ENCODE measurements around the gene LRRC36. TPM values are rescaled to one million over a fixed set of nuclear protein-coding genes. Genes with fewer than 3 reads are reported as not detected.

LRRC36 gene
- total RNA-seq, 1 donor from 2014 or later = 42.1 TPM

- peak; percentile 63 for TF ChIP-seq CTCF (IDR thresholded peaks at IDR 0.05)
- H3K27me3 ChIP-seq (ENCODE audit: low read depth) = no peaks in the 10 kb centered on the region
- peak; percentile 98 for ATAC-seq
- peak; percentile 78 for DNase-seq
- peaks cover 26% of the 10 kb centered on the region for H3K4me1 ChIP-seq
- H3K27ac ChIP-seq = peak within 1 kb of the TSS; percentile 84
- H3K9me3 ChIP-seq = no peaks in the 10 kb centered on the region
- peak within 1 kb of the TSS; percentile 92 for H3K4me3 ChIP-seq
- H3K36me3 ChIP-seq = no peaks in the 10 kb centered on the region
- intact Hi-C loops (cut with DNase I) = no loop called here
Observed at GRCh38 chr16:67415872-67416793, 89.5 kb downstream of the LRRC36 start, which contains the start of gene ZDHHC1. Gene ZDHHC1, minus strand, starts transcription at chr16:67416477. Its CDS starts 8,702 bp downstream, at chr16:67407775.

DNA sequence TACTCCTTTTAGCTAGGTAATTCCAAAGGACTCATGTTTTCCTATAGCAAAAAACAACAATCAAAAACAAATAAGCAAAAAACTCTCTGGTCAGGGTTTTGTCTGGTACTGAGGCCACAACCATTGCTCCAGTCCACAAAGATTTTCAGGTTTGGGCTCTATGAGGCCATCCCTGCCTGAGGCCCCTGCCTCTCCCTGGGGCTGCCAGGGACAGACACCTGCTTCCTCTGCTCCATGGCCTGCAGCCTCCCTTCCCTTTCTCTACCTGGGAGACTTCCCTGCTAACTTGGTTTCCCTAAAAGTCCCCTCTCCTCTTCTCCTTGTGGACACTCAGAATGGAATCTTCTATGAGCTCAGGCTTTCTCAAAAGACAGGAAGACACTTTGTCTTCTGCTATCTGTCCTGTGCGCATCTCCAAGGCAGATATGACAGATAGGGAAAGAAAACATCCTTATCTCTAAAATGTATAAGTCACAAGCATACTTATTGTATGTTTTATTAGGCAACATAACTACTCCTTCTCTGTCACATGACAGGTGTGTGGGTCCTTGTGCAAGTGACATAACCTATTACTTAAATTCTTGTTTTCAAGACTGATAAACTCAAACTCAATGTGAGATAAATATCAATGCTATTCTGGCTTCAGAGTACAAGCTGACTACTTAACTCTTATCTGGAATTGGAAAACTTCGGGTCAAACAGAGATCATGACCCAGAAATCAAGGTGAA is 90.9 kb downstream of the LRRC36 start:
- H3K4me3 ChIP-seq = no peak overlapping the region
- H3K4me1 ChIP-seq = peaks cover 26% of the 10 kb centered on the region
- ATAC-seq (no peak), DNase-seq (no peak)
- H3K9me3 ChIP-seq = no peaks in the 10 kb centered on the region
- no peaks in the 10 kb centered on the region for H3K27me3 ChIP-seq (ENCODE audit: low read depth)
- no peak overlapping the region for H3K27ac ChIP-seq
- TF ChIP-seq CTCF (IDR thresholded peaks at IDR 0.05) = no peak
- no peaks in the 10 kb centered on the region for H3K36me3 ChIP-seq
- intact Hi-C loops (cut with DNase I) = no loop called here

DNA sequence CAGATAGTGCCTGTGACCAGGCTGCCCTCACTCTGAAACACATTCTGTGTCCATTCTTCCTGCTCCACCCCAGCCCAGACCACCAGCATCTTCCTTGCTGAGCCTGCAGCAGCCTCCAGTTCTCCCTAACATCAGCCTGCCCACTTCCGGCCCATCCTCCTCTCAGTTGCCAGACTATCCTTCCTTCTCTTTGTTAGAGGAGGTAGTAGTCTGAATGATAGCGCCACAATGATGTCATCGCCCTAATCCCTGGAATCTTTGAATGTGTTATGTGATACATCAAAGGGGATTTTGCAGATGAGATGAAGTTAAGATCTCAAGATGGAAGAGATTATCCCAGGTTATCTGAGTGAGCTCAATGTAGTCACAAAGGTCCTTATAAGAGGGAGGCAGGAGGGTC is 92.9 kb downstream of the LRRC36 start:
- Histone ChIP-seq H3K9me3 (no peaks in the 10 kb centered on the region), H3K27me3 (ENCODE audit: low read depth) (peaks cover 2% of the 10 kb centered on the region), H3K27ac (no peak overlapping the region), H3K4me1 (peaks cover 29% of the 10 kb centered on the region), H3K36me3 (no peaks in the 10 kb centered on the region), H3K4me3 (no peak overlapping the region)
- intact Hi-C loops (cut with DNase I) = no loop called here
- DNase-seq = no peak
- TF ChIP-seq CTCF (IDR thresholded peaks at IDR 0.05) = no peak
- no peak for ATAC-seq

DNA sequence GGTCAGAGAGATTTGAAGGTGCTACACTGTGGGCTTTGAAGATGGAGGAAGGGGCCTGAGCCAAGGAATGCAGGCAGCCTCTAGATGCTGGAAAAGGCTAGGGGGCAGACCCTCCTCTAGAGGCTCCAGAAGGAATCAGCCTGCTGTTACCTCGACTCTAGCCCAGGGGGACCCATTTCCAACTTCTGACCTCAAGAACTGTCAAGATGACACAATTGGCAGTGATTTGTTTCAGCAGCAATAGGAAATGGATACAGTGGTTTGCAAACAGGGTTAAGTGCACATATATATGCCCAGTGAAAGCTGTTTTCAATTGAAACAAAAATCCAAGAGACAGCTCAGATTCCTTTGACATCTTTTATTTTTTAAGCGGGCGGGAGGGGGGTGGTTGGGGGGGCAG is 93.3 kb downstream of the LRRC36 start:
- no peak overlapping the region for H3K4me3 ChIP-seq
- DNase-seq (no peak), ATAC-seq (no peak)
- H3K4me1 ChIP-seq = peaks cover 28% of the 10 kb centered on the region
- intact Hi-C loops (cut with DNase I) = no loop called here
- H3K9me3 ChIP-seq = no peaks in the 10 kb centered on the region
- H3K36me3 ChIP-seq = no peaks in the 10 kb centered on the region
- H3K27ac ChIP-seq = no peak overlapping the region
- peaks cover 6% of the 10 kb centered on the region for H3K27me3 ChIP-seq (ENCODE audit: low read depth)
- TF ChIP-seq CTCF (IDR thresholded peaks at IDR 0.05) = no peak

- ATAC-seq (no peak), DNase-seq (no peak)
- H3K27ac ChIP-seq = no peak overlapping the region
- no peak for TF ChIP-seq CTCF (IDR thresholded peaks at IDR 0.05)
- H3K27me3 ChIP-seq (ENCODE audit: low read depth) = peaks cover 17% of the 10 kb centered on the region
- no peaks in the 10 kb centered on the region for H3K9me3 ChIP-seq
- H3K4me3 ChIP-seq = no peak overlapping the region
- peaks cover 18% of the 10 kb centered on the region for H3K4me1 ChIP-seq
- H3K36me3 ChIP-seq = no peaks in the 10 kb centered on the region
- intact Hi-C loops (cut with DNase I) = no loop called here
Observed at GRCh38 chr16:67421030-67421429, 94.4 kb downstream of the LRRC36 start.

All from lower lobe of right lung (tissue), 2 donors.